SH-SY5Y (cell line): ENCODE data around the gene CCDC12.

ENCODE experiments used
- GATA2 ChIP-seq: IDR thresholded peaks from 2 replicates; pipeline ENCODE4 v1.6.1; 2011; ENCODE audit warnings: mild to moderate bottlenecking, low read depth, low read length
- GATA3 ChIP-seq: IDR thresholded peaks from 2 replicates; pipeline ENCODE4 v1.6.1; 2011; ENCODE audit warnings: low read depth, mild to moderate bottlenecking, low read length, moderate library complexity

CCDC12 gene

GRCh38 chr3:46894256-46894655, 82.3 kb downstream of the CCDC12 start:
- TF ChIP-seq GATA2 = no peak
- no peak for TF ChIP-seq GATA3

- TF ChIP-seq GATA2 (no peak), GATA3 (no peak)
These were observed 82.8 kb downstream of the CCDC12 start for GRCh38 chr3:46893763-46894162.

- no peak for TF ChIP-seq GATA3
These were observed 83.3 kb downstream of the CCDC12 start for GRCh38 chr3:46893146-46893748.

- TF ChIP-seq GATA3 = no peak
These were observed 84.0 kb downstream of the CCDC12 start for GRCh38 chr3:46892285-46893145.

GRCh38 chr3:46891132-46891531, 85.4 kb downstream of the CCDC12 start:
- TF ChIP-seq GATA3 (no peak), GATA2 (no peak)

GRCh38 chr3:46890132-46890531, 86.4 kb downstream of the CCDC12 start:
- TF ChIP-seq GATA3 (no peak), GATA2 (no peak)

GRCh38 chr3:46889381-46890110, 87.0 kb downstream of the CCDC12 start:
- TF ChIP-seq GATA2 (no peak), GATA3 (no peak)

GRCh38 chr3:46888705-46889104, 87.8 kb downstream of the CCDC12 start:
- TF ChIP-seq GATA3 (no peak), GATA2 (no peak)

GRCh38 chr3:46887980-46888494, 88.5 kb downstream of the CCDC12 start:
- TF ChIP-seq GATA3 = no peak
- no peak for TF ChIP-seq GATA2

- no peak for TF ChIP-seq GATA3
- no peak for TF ChIP-seq GATA2
These were observed 90.9 kb downstream of the CCDC12 start for GRCh38 chr3:46885612-46886011.

- TF ChIP-seq GATA2 = no peak
- no peak for TF ChIP-seq GATA3
These were observed 91.6 kb downstream of the CCDC12 start for GRCh38 chr3:46884929-46885328.

GRCh38 chr3:46884427-46884826, 92.1 kb downstream of the CCDC12 start:
- TF ChIP-seq GATA3 = no peak
- TF ChIP-seq GATA2 = no peak

GRCh38 chr3:46883830-46884185, 92.7 kb downstream of the CCDC12 start:
- no peak for TF ChIP-seq GATA2
- no peak for TF ChIP-seq GATA3

GRCh38 chr3:46883054-46883829, 93.3 kb downstream of the CCDC12 start:
- TF ChIP-seq GATA3 (no peak), GATA2 (no peak)
